BJ (cell line): ENCODE data around the gene KRTAP2-3. TPM values are rescaled to one million over a fixed set of nuclear protein-coding genes. Genes with fewer than 3 reads are reported as not detected.
"Not testable (repeated sequence)": the region's sequence is repeated elsewhere in the genome, so short reads cannot be mapped to it uniquely, and the experiment has no call there.

Experiments
- CTCF ChIA-PET: fragments of 350-600 bp; formaldehyde crosslinking; extraction: SDS; loops from one replicate; lab custom pipeline; 2021; ENCODE audit warnings: antibody characterized with exemption, inconsistent platforms; lab: Yijun Ruan, JAX
- POLR2A ChIA-PET: fragments of 300-600 bp; sonication (Branson Sonifier 250); formaldehyde crosslinking; extraction: SDS; loops from one replicate; lab custom pipeline; 2021; ENCODE audit warnings: antibody characterized with exemption; lab: Charles Lee
- DNase-seq: peaks from one replicate; pipeline ENCODE4 v3.0.0-alpha.2; 2011; ENCODE audit warnings: low read depth
- H3K27me3 ChIP-seq: 2 replicates; pipeline ENCODE4 v1.6.0; 2011; ENCODE audit warnings: low read length; ENCODE audit not compliant: control insufficient read depth, insufficient read depth
- H3K36me3 ChIP-seq: 2 replicates; pipeline ENCODE4 v1.5.1; 2011; ENCODE audit warnings: low read length; ENCODE audit not compliant: control insufficient read depth, insufficient read depth
- H3K4me3 ChIP-seq: 2 replicates; pipeline ENCODE4 v1.5.1; 2011; ENCODE audit warnings: low read depth, mild to moderate bottlenecking, control low read depth, low read length
- polyA plus RNA-seq: library from polyadenylated mRNA; depleted of rRNA; stranded (reverse); fragments of >200 nt; gene quantifications from 2 replicates; pipeline ENCODE4 v1.2.3, GENCODE V29; 2011
- TF ChIP-seq, protein P1 (sequence below): IDR thresholded peaks from 2 replicates; pipeline ENCODE4 v1.5.1; 2011; ENCODE audit warnings: low read depth, mild to moderate bottlenecking, control low read depth, inconsistent platforms, low read length, moderate library complexity; ENCODE audit not compliant: insufficient read depth

Gene KRTAP2-3
- polyA plus RNA-seq, 1 experiment = 1.4 TPM

DNA sequence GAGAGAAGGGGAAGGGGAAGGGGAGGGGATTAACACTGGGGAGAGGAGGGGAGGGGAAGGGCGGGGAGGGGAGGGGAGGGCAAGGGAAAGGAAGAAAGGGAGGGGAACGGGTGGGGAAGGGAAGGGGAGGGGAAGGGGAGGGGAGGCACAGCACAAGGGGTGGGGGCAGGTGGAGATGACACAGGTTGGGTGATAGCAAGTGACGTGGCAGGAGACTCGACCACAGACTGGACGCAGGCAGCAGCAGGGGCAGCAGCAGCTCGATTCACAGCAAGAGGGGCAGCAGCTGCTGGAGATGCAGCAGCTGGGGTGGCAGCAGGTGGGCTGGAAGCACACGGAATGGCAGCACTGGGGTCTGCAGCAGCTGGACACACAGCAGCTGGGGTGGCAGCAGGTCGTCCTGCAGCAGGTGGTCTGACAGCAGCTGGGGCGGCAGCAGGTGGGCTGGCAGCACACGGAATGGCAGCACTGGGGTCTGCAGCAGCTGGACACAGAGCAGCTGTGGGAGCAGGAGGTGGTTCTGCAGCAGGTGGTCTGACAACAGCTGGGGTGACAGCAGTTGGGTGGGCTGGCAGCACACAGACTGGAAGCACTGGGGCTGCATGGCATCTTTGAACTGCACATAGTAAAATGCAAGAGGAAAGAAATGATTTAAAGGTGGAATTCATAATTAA is 41.8 kb upstream of the KRTAP2-3 start, which contains the start of gene KRTAP4-16:
KRTAP4-16 (minus strand) TSS at position 624 of the 674 bp plus-strand sequence; CDS start at position 624, 0 bp downstream.
- no peaks in the 10 kb centered on the region for H3K36me3 ChIP-seq
- H3K4me3 ChIP-seq = no peak within 1 kb of the TSS
- ChIA-PET POLR2A (no interaction called here), CTCF (interaction anchor here (0.8 kb wide), 1 partner anchor 246 kb away, joined by 4 read pairs; no protein-coding TSS in a partner anchor)
- no peak for DNase-seq
- TF ChIP-seq, protein P1, sequence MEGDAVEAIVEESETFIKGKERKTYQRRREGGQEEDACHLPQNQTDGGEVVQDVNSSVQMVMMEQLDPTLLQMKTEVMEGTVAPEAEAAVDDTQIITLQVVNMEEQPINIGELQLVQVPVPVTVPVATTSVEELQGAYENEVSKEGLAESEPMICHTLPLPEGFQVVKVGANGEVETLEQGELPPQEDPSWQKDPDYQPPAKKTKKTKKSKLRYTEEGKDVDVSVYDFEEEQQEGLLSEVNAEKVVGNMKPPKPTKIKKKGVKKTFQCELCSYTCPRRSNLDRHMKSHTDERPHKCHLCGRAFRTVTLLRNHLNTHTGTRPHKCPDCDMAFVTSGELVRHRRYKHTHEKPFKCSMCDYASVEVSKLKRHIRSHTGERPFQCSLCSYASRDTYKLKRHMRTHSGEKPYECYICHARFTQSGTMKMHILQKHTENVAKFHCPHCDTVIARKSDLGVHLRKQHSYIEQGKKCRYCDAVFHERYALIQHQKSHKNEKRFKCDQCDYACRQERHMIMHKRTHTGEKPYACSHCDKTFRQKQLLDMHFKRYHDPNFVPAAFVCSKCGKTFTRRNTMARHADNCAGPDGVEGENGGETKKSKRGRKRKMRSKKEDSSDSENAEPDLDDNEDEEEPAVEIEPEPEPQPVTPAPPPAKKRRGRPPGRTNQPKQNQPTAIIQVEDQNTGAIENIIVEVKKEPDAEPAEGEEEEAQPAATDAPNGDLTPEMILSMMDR = no peak
- no peaks in the 10 kb centered on the region for H3K27me3 ChIP-seq

DNA sequence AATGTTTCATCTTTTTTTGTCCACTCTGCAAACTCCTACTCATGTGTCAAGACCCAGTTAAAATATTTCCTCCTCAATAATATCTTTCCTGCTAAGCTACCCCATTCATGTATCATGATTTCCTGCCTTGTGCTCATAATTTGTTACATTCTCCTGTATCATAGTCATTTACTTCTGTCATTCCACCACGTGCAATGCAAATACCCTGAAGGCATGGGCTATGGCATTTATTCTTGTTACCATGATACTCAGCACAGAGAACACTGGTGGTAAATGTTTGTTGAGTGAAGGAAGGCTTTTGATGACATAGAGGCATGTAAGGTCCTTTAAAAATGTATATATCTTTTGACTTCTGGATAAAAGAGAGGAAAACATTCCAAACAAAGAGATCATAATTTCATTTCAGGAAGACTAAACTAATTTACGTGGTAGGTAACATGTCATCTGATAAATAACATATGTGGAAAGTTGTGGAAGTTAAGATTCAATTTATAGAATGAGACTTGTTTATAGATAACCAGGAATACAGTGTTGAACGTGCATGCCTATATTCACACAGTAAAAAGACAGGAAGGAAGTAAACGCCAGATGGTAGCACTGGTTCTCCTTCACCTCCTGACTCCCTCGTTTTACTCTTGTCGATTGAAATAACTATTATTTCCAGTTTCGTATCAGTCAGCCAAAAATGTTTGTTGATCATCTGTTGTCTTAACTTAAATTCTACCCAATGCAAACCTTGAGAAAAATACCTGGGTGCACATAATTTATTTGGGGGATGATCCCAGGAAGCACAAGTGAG is 40.0 kb upstream of the KRTAP2-3 start:
- H3K4me3 ChIP-seq, CTCF ChIA-PET, H3K27me3 ChIP-seq, H3K36me3 ChIP-seq: not testable (repeated sequence)
- POLR2A ChIA-PET = interaction anchor here (0.6 kb wide), 2 partner anchors 86 to 193 kb away, joined by 3 to 5 read pairs; no protein-coding TSS in a partner anchor
- peak; percentile 85 for DNase-seq

DNA sequence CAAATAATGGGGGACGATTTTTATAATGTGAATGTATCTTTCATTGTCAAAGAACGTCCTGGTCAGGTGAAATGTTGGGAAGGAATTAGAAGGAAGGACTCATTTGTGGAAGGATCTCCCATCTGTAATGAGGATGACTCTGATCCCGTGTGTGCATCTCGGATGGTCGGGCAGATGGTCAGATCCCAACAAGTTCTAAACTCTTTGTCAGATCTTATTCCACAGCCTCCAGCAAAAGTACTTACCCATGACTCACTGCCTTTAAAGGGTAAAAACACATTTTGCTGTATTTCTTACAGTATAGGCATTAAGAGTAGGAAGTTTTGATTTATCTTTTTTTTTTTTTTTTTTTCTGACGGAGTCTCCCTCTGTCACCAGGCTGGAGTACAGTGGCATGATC is 38.6 kb upstream of the KRTAP2-3 start:
- Histone ChIP-seq H3K36me3 (no peaks in the 10 kb centered on the region), H3K27me3 (no peaks in the 10 kb centered on the region), H3K4me3 (no peak overlapping the region)
- DNase-seq = peak; percentile 64
- ChIA-PET CTCF (no interaction called here), POLR2A (no interaction called here)
- TF ChIP-seq, protein P1 = no peak

DNA sequence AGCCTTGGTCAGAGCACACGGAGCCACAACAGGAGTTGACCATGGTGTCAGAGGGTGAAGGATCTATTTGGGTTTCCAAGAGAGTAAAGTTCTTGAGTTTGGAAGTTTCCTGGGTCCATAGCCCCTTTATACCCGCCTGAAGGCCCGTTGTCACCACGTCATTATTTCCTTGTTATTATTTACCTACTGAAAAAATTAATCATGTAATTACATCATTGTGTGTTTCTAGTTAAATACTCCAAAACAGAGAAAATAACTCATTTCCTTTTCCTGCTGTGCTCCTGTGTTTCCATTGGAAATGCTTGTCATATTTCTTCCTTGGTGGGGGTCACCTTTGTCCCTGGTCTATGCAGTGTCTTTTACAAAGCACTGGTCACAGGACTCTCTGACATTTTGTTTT is 38.1 kb upstream of the KRTAP2-3 start, which contains the start of gene KRTAP4-8:
KRTAP4-8 (minus strand) TSS at position 101 of the 400 bp plus-strand sequence; CDS start at position 43, 58 bp downstream.
- Histone ChIP-seq H3K4me3 (no peak within 1 kb of the TSS), H3K36me3 (no peaks in the 10 kb centered on the region), H3K27me3 (no peaks in the 10 kb centered on the region)
- POLR2A ChIA-PET = no interaction called here
- CTCF ChIA-PET = interaction anchor here (1.1 kb wide), 1 partner anchor 13 kb away, joined by 3 read pairs; no protein-coding TSS in a partner anchor
- TF ChIP-seq, protein P1 = no peak
- DNase-seq = no peak

DNA sequence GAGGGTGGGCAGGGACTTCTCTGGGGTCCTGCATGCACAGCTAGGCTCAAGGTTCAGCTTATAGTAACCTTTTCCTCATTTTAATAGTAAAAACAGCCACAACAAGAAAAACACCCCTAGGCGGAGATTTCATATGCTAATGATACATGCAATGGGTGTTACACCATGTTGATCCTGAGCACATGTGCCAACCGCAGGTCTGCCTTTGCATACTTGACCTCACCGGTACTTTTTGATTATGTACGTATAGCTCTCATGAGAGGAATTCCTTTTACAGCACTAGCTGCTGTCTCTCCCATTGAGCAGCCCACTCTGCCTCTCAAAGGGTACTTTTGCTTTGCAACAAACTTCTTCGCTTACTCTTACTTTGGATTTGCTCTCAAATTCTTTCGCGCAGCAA is 36.1 kb upstream of the KRTAP2-3 start:
- TF ChIP-seq, protein P1 = no peak

DNA sequence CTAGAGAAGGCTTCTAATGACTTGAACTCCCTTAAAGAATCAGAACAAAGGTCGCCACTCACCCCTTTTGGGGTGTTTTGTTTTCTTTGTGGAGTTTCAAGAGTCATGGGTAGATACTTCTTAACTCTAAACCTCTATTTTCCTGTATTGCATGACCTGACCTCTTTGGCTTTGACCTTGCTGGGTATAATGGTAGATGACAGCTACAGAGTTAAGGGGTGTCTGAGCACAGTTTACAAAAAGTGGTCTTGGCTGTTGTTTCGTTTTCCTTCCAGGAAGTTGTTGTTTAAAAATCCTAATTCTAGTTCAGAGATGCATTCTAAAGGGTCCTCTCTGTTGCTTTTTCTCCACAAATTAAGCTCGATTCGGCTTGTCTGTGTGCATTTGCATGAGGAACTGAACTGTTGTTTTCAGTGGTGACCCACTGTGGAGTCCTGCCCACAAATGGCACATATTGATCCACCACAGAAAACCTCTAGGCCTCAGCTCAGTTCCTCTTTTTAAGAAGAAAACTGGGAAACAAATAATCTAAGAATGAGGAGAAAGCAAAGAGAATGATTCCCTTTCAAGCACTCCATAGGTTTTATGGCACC is 28.9 kb upstream of the KRTAP2-3 start:
- H3K27me3 ChIP-seq, DNase-seq, H3K4me3 ChIP-seq, H3K36me3 ChIP-seq, POLR2A ChIA-PET: not testable (repeated sequence)
- CTCF ChIA-PET = interaction anchor here (0.8 kb wide), 1 partner anchor 14 kb away, joined by 3 read pairs; no protein-coding TSS in a partner anchor

More for the DNA sequence above, 36.1 kb upstream of the KRTAP2-3 start:
- H3K36me3 ChIP-seq = no peaks in the 10 kb centered on the region
- ChIA-PET POLR2A (no interaction called here), CTCF (interaction anchor here (0.8 kb wide), 1 partner anchor 290 kb away, joined by 3 read pairs; no protein-coding TSS in a partner anchor)
- no peaks in the 10 kb centered on the region for H3K27me3 ChIP-seq
- no peak for DNase-seq
- no peak overlapping the region for H3K4me3 ChIP-seq

DNA sequence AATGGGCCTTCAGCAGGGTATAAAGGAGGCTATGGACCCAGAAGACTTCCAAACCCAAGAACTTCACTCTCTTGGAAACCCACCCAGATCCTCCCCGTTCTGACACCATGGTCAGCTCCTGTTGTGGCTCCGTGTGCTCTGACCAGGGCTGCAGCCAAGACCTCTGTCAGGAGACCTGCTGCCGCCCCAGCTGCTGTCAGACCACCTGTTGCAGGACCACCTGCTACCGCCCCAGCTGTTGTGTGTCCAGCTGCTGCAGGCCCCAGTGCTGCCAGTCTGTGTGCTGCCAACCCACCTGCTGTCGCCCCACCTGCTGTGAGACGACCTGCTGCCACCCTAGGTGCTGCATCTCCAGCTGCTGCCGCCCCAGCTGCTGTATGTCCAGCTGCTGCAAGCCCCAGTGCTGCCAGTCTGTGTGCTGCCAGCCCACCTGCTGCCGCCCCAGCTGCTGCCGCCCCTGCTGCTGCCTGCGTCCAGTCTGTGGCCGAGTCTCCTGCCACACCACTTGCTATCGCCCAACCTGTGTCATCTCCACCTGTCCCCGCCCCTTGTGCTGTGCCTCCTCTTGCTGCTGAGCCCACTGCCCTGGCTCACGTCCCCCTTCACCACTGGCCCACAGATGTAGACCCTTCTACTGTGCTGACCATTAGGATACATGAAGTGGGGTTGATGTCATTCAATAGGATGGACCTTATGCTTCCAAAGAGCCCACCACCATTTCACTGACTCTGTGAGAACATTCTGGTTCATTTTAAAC is 24.4 kb upstream of the KRTAP2-3 start, which contains the start of gene KRTAP4-7:
KRTAP4-7 (plus strand) TSS at position 51 of the 757 bp plus-strand sequence; CDS start at position 108, 57 bp downstream.
- H3K4me3 ChIP-seq, H3K36me3 ChIP-seq, POLR2A ChIA-PET, H3K27me3 ChIP-seq, DNase-seq: not testable (repeated sequence)
- CTCF ChIA-PET = interaction anchor here (0.9 kb wide), 1 partner anchor 13 kb away, joined by 3 read pairs; the partner anchor contains the start of gene KRTAP4-8
